ENCODE results near the gene CCDC30.

DNA sequence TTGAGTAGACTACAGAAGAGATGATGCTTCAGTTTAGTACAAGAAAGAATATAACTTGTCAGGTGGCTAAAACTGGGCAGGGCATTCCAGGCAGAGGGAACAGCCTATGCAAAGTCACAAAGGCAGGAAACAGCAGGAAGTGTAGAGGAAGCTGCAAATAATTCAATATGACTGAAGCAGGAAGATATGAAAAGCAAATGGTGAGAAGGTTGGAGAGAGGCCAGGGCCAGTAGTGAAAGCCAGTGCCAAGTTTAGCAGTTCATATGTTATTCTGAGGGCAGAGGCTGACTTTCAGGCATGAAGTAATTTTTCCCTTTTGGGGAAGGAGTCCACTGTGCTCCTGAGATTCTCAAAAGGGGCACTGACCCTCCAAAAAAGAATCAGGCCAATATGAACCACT, 211.1 kb downstream of the CCDC30 start:
- TF ChIP-seq, protein P1, sequence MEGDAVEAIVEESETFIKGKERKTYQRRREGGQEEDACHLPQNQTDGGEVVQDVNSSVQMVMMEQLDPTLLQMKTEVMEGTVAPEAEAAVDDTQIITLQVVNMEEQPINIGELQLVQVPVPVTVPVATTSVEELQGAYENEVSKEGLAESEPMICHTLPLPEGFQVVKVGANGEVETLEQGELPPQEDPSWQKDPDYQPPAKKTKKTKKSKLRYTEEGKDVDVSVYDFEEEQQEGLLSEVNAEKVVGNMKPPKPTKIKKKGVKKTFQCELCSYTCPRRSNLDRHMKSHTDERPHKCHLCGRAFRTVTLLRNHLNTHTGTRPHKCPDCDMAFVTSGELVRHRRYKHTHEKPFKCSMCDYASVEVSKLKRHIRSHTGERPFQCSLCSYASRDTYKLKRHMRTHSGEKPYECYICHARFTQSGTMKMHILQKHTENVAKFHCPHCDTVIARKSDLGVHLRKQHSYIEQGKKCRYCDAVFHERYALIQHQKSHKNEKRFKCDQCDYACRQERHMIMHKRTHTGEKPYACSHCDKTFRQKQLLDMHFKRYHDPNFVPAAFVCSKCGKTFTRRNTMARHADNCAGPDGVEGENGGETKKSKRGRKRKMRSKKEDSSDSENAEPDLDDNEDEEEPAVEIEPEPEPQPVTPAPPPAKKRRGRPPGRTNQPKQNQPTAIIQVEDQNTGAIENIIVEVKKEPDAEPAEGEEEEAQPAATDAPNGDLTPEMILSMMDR (IDR thresholded peaks at IDR 0.05) = no peak
- TF ChIP-seq POLR2A (IDR thresholded peaks at IDR 0.05) (no peak), EP300 (IDR thresholded peaks at IDR 0.05) (no peak), POLR2AphosphoS5 (IDR thresholded peaks at IDR 0.05) (no peak)
